NCI-H2081 treated with DMSO at 0.1 percent for 48 hours (cell line): ENCODE data around the gene PYGO2.
"Not testable (repeated sequence)": the region's sequence is repeated elsewhere in the genome, so short reads cannot be mapped to it uniquely, and the experiment has no call there.

Source experiments
- DNase-seq: peaks from one replicate; lab custom pipeline; 2025; lab: John Stamatoyannopoulos, UW

PYGO2 gene

DNA sequence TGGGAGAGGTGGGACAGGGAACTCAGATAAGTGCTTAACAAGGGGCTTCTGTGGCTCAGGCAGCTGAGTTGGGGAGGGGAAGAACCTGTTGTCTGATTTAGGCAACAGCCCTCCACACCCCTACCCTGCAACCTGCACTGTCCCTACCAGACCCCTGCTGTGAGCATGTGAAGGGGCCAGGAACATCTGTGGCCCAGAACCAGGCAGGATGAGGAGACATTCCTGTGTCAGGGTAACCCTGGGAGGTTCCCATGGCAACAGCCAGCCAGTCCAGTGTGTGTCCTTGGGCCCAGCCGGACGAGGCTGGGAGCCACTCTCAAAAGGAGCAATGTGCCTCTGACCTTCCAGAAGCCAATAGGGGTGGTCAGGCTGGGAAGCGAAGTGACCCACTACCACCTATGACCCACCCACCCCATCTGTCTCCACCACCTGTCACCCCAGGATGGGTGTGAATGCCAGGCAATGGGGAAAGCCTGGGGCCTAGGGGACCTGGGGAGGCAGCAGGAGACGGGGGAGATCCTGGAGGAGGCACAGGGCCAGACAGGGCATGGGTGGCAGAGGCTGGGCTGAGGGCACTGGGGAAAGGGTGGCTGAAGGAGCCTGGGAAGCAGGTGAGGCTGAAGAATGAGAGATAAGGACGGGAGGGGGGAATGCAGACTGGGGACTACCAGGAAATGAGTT, 20.1 kb downstream of the PYGO2 start:
- DNase-seq = no peak

DNA sequence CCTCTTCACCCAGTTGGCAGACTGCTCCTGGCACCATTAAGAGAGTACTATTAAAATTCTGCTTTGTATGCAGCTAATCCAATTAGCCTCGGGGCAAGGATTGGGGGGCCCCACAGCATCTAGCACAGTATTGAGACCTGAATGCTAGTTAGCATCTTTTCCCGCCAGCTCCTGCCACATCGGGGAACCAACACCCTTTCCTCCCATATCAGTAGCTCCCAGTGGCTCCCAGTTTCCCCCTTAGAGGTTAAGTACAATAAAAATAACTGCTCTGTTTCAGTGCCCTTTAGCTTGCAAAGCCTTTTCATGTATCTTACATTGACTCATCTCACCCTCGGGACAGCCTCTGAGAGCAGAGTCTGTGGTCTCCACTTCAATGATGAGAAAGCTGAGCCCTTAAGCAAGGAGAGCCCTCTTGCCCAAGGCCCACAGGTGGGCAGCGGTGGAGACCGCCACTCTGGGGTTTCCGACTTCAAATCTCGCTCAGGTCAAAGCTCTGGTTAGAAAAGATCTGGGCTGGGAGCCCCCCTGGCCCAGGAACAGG, 20.9 kb downstream of the PYGO2 start:
- no peak for DNase-seq

DNA sequence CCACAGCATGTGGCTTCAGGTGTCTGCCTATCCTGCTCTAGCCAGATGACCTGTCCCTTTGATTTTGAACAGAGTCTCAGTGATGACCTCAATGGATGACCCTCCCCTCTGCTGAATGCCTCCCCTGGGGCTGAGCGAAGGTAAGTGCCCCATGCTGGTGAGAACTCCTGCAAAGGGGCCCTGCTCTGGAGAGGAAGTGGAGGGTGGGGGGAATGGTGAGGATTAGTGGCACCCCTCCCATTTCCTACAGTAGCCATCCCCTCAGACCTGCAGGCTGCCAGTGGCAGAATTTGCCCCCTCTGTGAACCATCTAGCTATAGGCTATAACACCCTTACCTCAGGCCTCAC, 21.4 kb downstream of the PYGO2 start:
- no peak for DNase-seq

DNA sequence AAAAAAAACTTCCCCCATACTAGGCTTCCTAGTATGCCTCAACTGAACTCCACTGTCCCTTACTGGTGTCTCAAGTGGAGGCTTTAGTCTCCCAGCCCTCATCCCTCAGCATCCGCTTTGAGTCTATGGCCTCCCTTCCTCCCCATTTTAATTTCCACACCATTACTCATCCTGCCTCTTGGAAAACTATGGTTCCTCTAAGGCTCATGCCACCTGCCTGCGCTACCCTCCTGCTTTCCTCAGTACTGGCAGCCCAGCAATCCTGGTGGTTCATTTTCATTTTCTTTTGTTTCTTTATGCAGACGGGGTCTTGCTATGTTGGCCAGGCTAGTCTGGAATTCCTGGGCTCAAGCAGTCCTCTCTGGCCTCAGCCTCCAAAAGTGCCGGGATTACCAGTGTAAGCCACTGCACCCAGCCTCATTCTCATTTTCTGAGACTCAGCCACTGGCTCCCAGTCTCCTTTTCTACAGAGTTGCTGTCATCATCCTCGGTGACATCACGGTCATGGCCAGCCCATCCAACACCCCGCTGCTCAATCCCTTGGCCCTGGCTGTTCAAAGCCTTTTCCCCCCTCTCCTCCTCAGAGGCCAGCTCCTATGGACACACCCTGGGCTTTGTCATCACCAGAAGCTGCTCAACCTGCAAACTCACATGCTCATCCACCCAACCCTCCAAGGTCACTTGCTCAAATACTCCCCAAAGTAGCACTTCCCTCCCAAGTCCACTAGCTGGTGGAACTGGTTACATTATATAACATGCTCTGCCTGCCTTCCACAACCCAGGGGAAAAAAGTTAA, 22.8 kb downstream of the PYGO2 start:
- DNase-seq = no peak

DNA sequence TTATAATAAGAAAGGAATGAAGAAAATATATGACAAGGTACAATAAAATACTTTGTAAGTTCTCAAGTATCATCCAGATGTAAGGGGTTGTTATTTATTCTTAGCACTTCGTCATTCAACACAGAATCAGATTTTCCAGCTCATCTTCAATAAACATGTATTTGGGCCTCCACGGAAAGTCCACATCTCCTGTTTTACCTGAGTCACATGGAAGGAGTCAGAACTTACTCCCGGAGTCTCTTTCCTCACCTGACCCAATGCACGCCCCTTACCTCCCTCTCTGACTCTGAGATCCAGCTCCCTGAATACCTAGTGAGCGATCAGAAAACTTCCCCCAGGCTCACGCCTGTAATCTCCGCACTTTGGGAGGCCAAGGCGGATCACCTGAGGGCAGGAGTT, 23.6 kb downstream of the PYGO2 start:
- DNase-seq = no peak

DNA sequence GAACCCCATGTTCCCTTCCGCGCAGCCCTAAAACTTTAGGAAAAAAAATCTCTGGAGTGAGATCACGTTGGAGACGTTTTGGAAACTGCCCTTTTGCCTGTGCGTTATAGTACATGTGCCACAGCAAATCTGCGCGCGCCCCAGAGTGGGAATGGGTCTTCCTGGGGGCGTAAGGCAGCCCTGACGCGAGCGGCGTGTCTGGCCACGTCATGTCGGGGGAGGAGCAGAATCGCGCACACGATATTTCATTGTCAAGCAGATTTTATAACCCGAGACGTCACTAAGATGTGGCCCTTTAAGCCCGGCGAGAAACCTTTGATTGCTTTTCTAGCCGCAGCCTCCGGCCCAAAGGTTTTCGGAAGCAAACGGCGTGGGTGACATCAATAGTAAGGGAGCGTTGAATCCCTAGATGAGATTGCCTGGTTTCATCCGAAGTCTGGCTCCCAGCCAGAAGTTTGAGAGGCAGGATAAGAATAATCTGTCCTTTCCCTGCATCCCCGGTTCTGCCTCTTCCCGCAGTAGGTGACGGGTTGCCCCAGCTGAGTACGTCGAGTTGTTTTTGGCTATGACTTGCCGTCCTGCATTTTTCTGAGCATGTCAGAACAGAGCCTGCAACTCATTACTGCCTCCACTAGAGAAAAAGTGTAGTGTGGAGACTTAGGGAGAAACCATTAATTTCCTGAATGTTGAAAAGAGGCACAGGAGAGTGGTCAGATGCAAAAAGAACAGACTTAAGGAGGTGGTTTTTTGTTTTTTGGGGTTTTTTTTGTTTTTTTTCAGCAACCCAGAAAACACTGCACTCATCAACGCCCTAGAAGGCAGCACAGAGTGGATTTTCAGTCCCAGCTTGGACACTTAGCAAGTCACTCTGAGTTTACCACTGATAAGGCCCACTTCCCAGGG, 24.2 kb downstream of the PYGO2 start:
- peak; percentile 92 for DNase-seq

DNA sequence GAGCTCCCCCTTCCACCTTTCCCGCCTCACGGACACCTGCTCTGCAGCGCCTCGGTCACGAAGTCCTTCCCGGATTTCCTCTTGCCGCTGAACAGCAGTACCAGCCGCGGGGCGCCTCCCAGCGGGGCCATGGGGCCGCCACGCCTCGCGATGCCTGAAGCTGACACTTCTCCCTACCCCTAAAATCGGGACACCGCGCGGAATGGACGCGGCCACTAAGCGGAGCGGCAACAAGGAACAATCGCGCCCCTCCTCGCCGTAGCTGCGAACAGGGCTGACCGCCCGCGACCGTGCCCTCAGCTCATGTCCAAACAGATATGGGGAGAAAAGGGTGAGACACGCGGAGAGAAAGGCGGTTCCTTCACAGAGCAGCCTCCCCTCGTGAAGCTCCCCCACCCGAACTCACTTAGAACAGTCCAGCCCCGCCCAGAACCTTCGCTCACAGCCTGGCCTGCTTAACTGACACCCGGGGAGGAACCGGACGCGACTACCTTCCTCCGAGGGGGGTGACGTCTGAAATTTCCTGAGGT, 25.0 kb downstream of the PYGO2 start, which contains the start of gene PMVK:
PMVK (minus strand) TSS at position 165 of the 530 bp plus-strand sequence; CDS start at position 131, 34 bp downstream.
- DNase-seq = peak; percentile 92

DNA sequence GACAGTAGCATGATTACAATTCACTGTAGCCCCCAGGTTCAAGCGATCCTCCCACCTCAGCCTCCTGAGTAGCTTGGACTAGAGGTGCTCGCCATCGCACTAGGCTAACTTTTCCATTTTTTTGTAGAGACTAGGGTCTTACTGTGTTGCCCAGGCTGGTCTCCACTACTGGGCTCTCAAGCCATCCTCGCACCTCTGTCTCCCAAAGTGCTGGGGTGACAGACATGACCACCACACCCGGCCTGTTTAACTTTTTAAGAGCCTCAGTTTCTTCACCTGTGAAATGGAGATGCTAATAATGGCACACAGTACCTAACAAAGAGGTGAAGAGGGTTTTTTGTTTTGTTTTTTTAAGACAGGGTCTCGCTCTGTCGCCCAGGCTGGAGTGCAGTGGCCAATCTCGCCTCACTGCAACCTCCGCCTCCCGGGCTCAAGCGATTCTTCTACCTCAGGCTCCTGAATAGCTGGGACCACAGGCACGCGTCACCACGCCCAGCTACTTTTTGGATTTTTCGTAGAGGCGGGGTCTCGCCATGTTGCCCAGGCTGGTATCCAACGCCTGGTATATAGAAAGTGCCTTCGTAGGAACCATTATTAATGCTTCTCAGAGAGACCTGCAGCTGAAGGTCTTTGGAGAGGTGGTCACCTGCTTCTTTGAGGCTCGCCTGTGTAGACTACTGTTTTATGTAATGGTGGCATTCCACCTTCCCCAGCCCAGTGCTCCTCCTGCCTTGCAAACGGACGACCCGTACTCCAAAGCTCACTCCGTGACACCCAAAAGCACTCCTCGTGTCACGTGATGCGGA, 25.6 kb downstream of the PYGO2 start:
- DNase-seq = no peak

DNA sequence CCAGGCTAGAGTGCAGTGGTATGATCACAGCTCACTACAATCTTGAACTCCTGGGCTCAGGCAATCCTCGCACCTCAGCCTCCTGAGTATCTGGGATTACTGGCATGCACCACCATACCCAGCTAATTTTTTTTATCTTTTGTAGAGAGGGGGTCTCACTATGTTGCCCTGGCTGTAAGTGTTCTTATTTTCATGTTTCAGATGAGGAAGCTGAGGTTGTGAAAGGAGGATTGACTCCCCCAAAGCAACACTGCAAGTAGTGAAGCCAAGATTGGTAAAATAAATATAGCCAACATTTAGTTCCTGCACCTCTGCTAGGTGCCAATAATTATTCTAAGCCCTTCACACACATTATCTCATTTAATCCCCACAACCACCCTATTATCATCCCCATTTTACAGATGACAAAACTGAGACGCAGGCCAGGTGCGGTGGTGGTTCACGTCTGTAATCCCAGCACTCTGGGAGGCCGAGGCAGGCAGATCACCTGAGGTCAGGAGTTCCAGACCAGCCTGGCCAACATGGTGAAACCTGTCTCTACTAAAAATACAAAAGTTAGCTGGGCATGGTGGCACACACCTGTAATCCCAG, 27.1 kb downstream of the PYGO2 start:
- DNase-seq = no peak

DNA sequence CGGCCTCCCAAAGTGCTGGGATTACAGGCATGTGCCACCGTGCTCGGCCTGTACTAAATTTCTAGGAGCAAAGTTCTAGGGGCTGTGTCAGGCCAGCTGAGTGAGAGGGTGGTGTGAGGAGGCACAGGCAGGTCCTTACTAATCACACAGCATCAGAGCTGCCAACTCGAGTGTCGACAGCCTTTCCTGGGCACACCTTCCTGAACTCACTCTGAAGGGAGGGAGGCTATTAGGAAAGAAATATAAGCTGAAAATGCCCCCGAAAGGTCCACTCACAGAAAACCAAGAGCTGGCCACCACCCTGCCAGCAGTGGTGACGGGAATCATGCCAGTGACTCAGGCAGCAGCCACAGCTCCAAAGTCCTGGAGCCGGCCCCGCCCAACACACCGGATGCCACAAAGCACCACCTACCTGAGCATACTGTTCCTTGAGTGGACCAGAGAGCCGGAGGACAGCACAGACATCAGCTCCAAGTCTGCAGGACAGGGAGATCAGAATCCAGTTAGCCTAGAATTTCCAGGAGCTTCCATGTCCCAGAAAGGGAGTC, 29.6 kb downstream of the PYGO2 start:
- DNase-seq = no peak

DNA sequence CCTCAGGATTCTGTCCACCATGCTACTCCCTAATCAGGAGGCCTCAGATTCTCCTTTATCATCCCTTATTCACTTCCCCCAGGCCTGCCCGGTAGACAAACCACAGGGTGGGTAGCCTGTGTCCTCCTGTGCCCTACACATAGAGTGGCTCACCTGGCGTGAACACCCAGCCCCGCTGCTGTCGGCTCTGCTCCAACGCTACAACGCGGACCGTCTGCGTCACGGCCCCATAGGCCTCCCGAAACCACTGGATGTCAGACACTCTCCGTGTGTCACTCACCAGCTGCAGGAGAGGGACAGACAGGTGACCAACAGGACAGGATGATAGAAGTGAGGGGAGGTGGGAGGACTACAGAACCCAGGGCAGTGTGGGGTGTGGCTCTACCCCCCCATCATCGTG, 35.4 kb downstream of the PYGO2 start:
- no peak for DNase-seq

DNA sequence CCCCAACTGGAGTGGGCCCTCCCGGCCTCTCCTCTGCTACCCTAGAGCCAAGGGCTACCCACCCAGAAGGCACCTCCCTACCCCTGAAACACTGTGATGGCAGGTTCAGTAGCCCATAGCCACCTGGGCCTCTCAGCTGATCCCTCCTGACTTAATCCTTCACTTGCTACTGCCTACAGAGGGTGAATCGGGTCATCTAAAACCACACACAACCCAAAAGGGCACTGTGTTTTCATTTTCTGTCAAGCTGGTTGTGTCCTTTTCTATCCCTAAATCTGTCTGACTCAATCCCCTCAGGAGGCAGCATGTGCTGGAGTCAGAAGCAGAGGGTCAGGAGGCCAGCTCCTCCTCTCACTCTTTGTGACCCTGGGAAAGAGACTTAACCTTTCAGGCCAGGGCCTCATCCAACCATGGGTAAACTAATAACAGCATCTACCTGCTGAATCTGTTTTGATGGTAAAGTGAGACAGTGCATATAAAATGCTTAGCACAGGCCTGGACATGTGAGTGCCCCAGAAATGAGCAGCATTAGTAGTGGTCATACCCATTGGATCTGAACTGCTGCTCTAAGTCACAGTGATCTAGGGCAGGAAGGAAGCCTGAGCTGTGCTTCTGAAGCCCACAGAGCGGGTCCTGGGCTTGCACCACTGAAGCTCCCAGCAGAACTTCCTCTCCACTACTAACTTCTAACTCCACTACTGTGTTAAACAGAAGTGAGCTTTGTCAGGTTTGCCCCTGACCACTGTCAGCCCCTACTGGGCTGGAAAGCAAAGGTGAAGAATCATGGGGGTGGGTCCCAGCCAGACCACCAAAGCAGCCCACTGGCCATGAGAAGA, 36.0 kb downstream of the PYGO2 start:
- DNase-seq = no peak

DNA sequence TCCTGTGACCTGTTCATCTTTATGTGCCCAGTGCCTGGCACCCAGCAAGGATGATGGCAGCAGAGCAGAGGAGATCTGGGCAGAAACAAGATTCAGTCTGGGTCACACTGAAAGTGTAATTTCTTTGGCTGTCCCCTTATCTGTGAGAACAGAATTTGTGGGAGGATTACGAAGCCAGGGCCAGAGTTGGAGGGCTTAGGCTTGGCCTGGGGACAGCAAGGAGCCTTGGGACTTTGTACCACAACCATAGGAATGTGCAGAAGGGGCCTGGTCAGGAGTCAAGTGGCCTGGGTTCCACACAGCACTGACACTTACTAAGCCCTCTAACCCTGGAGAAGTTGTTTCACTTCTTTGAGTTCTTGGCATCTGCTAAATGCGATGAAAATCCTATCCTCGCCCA, 37.9 kb downstream of the PYGO2 start:
- DNase-seq = no peak

DNA sequence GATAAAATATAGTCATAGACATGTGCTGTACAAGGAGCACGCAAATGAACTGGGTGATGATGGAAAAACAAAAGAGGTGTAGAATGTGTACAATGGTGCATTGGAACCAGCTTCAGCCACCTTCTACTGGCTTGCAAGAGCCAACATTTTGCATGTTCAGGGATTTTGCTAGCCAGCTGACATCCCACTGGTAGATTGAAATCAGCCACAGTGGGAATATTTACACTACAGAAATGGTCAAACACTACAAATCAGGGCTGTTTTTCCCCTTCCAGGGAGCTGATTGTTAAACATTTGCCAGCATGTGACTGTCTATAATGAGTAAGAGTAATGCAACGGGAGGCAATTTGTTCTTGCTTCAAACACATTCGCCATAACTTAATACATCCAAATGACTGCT, 48.3 kb downstream of the PYGO2 start:
- peak; percentile 73 for DNase-seq

DNA sequence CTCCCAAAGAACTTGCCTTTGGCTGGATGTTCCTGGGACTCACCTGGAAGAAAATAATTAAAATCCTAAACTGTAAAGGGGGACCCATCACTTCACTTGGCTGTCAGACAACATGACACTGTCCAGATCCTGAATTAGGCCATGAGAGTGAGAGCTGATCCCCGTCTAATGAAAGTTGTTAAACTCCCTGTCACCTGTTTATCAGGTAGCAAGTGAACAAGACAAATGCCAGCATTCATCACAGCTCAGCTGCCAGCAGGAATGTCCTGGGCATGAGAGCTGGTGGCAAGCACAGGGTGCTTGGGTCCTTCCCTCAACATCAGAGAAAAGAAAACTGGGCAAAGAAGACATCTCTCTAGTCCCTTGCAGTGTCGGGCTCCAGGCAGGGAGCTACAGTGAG, 48.8 kb downstream of the PYGO2 start:
- DNase-seq = no peak

DNA sequence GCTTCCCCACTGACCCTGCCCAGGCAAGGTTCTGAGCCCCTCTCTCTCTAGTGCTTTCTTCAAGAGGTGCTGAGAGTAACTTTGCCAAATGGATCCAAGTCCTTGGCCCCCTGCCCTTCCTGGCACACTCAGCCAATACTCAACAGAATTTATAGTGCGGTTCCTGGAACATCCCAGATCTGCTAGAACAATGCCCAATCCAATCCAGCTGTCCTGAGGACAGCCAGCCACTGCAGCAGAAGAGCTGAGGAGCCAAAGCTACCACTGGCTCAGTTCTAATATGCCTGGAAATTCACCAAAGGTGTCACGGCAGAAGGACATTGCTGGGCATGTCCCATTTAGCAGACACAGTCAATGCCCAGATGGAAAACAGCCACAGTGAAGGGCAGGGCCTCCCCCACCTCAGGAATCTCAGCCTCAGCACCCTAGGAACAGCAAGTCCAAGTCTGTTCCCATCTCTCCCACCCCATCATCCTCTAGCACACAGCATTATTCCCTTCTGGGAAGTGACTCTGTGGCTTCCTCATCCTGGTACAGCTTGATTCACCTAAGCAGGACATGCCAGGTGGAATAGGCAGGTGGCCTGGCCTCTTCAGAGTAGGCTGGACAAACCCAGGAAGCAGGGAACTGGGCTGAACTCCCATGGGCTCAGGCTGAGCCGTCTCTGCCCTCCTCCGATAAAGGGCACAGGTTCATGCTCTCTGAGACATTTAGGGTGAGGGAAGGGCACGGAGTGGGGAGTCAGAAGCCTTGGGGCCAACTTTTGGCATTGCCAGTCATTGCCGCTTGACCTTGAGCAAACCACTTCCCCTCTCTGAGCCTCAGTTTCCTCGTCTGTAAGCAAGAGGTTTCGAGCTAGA, 49.7 kb downstream of the PYGO2 start:
- no peak for DNase-seq

DNA sequence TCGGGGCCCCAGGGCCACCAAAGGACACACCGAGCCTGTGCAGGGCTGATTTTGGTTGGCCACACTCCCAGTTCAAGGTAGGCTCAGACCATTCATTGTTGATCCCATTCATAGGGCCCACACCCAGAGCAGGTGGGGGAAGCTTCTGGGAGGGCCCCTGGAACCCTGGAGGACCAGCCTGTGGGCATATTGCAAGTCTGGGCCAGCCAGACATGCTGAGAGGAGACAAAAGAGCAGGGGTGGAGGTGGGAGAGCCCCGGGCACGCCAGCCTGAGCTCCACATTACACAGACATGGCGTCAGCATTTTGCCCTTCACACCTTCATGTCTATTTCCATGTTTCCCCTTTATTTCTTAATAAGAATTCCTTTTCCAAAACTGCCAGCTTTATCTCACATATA, 50.7 kb downstream of the PYGO2 start:
- no peak for DNase-seq

DNA sequence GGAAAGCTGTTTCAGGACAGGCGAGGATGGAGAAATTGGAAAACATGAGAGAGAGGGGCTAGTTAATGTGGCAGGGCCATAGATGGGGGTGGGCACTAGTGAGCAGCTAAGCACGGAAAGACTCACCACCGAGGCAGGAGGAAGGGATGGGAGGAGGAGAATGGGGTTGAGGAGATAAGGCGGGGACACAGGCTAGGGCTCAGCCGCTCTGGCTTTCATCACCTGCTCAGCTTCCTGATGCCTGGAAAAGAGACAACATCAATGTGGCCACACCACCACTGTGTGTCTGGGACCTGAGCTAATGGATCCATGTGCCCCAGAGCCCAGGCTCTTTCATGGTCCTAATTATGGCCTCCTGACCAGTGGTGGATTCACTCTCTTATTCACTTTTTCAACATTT, 52.6 kb downstream of the PYGO2 start:
- DNase-seq = no peak

DNA sequence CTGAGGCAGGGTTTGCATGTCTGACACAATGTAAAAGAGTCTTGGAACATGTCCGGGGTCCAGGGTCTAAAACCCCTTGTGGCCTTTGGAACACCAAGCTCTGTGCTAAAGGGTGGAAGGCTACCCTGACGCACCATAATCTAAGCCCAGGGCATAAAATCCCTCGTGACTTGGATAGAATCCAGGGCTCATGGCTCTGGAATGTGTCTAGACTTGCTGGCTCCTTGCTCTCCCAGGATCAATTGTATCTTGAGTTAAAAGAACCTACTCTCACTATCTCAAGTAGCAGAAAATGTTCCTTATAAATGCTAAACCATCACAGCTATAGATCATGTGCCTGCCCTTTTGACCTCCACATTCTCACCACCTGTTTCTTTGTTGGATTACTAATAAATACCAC, 53.5 kb downstream of the PYGO2 start:
- not testable (repeated sequence) for DNase-seq
